ENCODE measurements around the gene GRAP2. TPM values are rescaled to one million over a fixed set of nuclear protein-coding genes. Genes with fewer than 3 reads are reported as not detected.

GRAP2 gene
- total RNA-seq, 1 donor from 2014 or later: not detected

DNA sequence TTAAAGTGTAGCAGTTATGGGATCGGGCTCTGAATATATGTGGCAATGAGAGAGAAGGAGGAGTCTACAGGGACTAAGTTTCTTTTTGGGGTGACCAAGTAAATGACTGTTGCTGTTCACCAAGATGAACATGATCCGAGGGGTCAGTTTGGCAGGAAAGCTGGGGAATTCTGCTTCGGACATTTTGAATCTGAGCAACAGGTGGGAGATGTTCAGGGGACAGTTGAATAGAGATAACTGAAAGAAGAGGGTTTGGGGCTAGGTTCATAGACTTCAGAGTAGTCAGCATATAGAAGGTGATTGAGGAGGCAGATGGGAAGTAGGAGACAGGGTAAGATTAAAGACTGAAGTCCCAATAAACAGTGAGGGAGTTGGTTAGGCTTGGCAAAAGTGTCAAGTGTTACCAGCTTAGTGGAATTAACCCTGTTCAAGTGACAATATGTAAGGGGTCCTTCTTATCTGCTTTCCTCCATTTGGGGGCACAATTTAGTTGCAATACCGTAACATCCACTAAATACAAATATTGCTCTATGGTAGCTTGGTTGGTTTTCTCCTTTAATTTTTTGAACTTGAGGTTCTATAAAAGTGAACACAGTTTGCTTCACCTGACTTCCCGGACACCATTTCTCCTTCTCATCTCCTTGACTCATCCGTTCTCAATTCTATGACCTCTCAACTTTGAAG is 4.4 kb upstream of the GRAP2 start:
- no peak for DNase-seq (ENCODE audit: low spot score)
- Histone ChIP-seq H3F3A (ENCODE audit: low read depth) (no peaks in the 10 kb centered on the region), H2AFZ (replicated peaks) (no peak overlapping the region), H3K27ac (no peak overlapping the region), H3K27me3 (peaks cover 5% of the 10 kb centered on the region), H3K4me2 (no peak overlapping the region), H3K4me1 (no peaks in the 10 kb centered on the region), H4K20me1 (ENCODE audit: low read depth) (no peaks in the 10 kb centered on the region), H3K9me3 (ENCODE audit: low read depth) (no peaks in the 10 kb centered on the region), H3K36me3 (no peaks in the 10 kb centered on the region), H3K4me3 (no peak overlapping the region), H3K79me2 (ENCODE audit: low read depth) (no peaks in the 10 kb centered on the region), H3K9ac (no peak overlapping the region)
- Mint-ChIP-seq H3K4me1 (peaks cover 5% of the 10 kb centered on the region), H3K27me3 (ENCODE audit: insufficient read depth, low read depth) (no peaks in the 10 kb centered on the region), H3K36me3 (no peaks in the 10 kb centered on the region), H3K4me3 (no peak overlapping the region), H3K27ac (no peak overlapping the region), H3K9me3 (no peaks in the 10 kb centered on the region)
- TF ChIP-seq EZH2 (IDR thresholded peaks at IDR 0.05) (no peak), CTCF (IDR thresholded peaks at IDR 0.05) (no peak), EZH2phosphoT487 (IDR thresholded peaks at IDR 0.05) (no peak)

GRCh38 chr22:39897841-39898240 is 3.0 kb upstream of the GRAP2 start:
- TF ChIP-seq EZH2 (IDR thresholded peaks at IDR 0.05) (no peak), EZH2phosphoT487 (IDR thresholded peaks at IDR 0.05) (no peak), CTCF (IDR thresholded peaks at IDR 0.05) (no peak)
- Mint-ChIP-seq H3K27ac (no peak overlapping the region), H3K9me3 (no peaks in the 10 kb centered on the region), H3K4me3 (no peak overlapping the region), H3K4me1 (peaks cover 5% of the 10 kb centered on the region), H3K36me3 (no peaks in the 10 kb centered on the region), H3K27me3 (ENCODE audit: insufficient read depth, low read depth) (no peaks in the 10 kb centered on the region)
- DNase-seq (ENCODE audit: low spot score): no peak
- Histone ChIP-seq H3K36me3 (no peaks in the 10 kb centered on the region), H2AFZ (replicated peaks) (no peak overlapping the region), H4K20me1 (ENCODE audit: low read depth) (no peaks in the 10 kb centered on the region), H3K27ac (no peak overlapping the region), H3K9ac (no peak overlapping the region), H3K9me3 (ENCODE audit: low read depth) (no peaks in the 10 kb centered on the region), H3K79me2 (ENCODE audit: low read depth) (no peaks in the 10 kb centered on the region), H3K27me3 (peaks cover 6% of the 10 kb centered on the region), H3F3A (ENCODE audit: low read depth) (no peaks in the 10 kb centered on the region), H3K4me3 (no peak overlapping the region), H3K4me2 (no peak overlapping the region), H3K4me1 (no peaks in the 10 kb centered on the region)

DNA sequence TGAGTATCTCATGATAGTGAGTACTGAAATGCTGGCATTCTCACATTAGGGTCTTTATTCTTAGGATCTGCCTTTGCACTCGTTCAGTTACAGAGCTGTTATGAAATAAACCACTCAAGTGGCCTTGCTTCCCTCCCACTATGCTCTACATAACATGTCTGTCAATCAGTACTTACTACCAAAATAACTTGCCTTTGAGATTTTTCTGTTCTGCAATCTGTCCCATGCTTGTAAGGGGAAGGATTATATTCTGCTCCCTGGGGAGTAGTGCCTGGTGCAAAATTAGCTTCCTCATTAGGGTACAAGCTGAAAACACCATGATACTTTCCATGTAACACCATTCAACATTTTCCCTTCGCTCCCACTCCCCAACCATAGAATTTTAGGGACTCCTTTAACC is 1.9 kb upstream of the GRAP2 start:
- Histone ChIP-seq H3K9ac (no peak overlapping the region), H3K9me3 (ENCODE audit: low read depth) (no peaks in the 10 kb centered on the region), H3F3A (ENCODE audit: low read depth) (no peaks in the 10 kb centered on the region), H3K4me2 (no peak overlapping the region), H2AFZ (replicated peaks) (no peak overlapping the region), H3K27ac (no peak overlapping the region), H3K4me3 (no peak overlapping the region), H3K4me1 (no peaks in the 10 kb centered on the region), H3K36me3 (no peaks in the 10 kb centered on the region), H3K79me2 (ENCODE audit: low read depth) (no peaks in the 10 kb centered on the region), H4K20me1 (ENCODE audit: low read depth) (no peaks in the 10 kb centered on the region), H3K27me3 (peaks cover 6% of the 10 kb centered on the region)
- H3K9me3 Mint-ChIP-seq: no peaks in the 10 kb centered on the region
- TF ChIP-seq EZH2 (IDR thresholded peaks at IDR 0.05) (no peak), EZH2phosphoT487 (IDR thresholded peaks at IDR 0.05) (no peak), CTCF (IDR thresholded peaks at IDR 0.05) (no peak)
- H3K4me1 Mint-ChIP-seq: peaks cover 5% of the 10 kb centered on the region
- DNase-seq (ENCODE audit: low spot score): no peak
- H3K36me3 Mint-ChIP-seq: no peaks in the 10 kb centered on the region
- no peak overlapping the region for H3K27ac Mint-ChIP-seq
- H3K27me3 Mint-ChIP-seq (ENCODE audit: insufficient read depth, low read depth): no peaks in the 10 kb centered on the region
- no peak overlapping the region for H3K4me3 Mint-ChIP-seq

All from neural progenitor cell (in vitro differentiated cells).